Left lobe of liver (tissue), 2 donors: Measurements from ENCODE around the gene ADCK1. TPM values are rescaled to one million over a fixed set of nuclear protein-coding genes. Genes with fewer than 3 reads are reported as not detected.
"Not testable (repeated sequence)": the region's sequence is repeated elsewhere in the genome, so short reads cannot be mapped to it uniquely, and the experiment has no call there.

Experiments
- ATAC-seq: fragments of 200-7000 bp; cut with Tn5 transposase; one replicate; pipeline ENCODE4 v1.9.1; 2020; ENCODE audit warnings: mild to moderate bottlenecking, moderate library complexity
- DNase-seq: peaks from one replicate; pipeline ENCODE4 v3.0.0-alpha.2; 2020; ENCODE audit warnings: low spot score
- total RNA-seq: library from RNA; stranded (reverse); gene quantifications from one replicate; pipeline ENCODE4 v1.2.1, GENCODE V29; 2021
- donor health status: DM: no; HTN: no; CAD: no; lungs with moderate emphysema.
- donor health status: DM: no; HTN: yes; CAD: no.

The ADCK1 gene
- total RNA-seq, 1 donor from 2014 or later: 5.0 TPM

DNA sequence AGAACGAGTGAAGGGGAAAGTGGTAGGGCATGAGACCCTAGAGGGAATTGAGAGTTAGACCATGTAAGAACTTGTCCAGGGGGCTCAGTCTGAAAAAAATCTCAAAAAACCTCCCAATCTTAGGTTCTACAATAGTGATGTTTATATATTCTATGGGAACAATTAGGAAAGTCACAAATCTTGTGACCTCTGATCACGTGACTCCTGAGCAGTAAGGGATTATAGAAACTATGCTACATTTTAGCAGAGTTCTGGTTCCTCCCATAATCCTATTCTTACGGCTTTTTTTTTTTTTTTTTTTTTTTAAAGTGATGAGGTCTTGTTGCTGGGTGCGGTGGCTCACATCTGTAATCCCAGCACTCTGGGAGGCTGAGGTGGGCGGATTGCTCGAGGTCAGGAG lies 5.8 kb downstream of the ADCK1 start:
- ATAC-seq: no peak
- no peak for DNase-seq

DNA sequence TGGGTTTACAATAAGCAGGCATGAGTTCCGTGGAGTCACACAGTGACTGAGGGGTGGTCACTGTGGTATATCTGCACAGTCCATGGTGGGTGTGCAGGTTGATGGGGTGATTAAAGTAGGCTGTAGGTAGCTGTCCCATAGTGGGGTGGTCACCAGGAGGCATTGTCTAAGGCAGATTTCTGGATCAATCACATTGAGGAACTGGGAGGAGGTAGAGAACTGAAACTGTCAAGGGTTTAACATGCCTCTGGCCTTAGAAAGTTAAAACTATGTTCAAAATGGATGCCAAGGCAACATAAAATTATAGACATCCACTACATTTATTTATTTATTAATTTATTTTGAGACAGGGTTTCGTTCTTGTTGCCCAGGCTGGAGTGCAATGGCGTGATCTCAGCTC lies 8.3 kb downstream of the ADCK1 start:
- no peak for DNase-seq
- no peak for ATAC-seq

DNA sequence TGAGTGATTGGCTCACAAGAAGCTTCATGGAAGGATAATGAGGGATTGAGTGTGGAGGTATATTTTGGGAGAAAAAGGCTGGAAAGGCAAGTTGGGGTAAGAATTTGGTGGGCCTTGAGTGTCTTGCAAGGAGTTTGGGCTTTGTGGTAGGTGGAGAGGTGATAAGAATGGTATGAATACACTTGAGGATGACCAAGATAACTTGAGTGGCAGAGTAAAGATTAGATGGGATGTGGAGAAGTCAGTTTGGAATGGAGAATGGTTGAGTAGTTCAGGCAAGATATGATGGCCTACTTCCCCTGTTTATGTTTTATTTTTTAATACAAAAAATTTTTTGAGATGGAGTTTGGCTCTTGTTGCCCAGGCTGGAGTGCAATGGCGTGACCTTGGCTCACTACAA lies 9.1 kb downstream of the ADCK1 start:
- no peak for DNase-seq
- ATAC-seq: no peak

DNA sequence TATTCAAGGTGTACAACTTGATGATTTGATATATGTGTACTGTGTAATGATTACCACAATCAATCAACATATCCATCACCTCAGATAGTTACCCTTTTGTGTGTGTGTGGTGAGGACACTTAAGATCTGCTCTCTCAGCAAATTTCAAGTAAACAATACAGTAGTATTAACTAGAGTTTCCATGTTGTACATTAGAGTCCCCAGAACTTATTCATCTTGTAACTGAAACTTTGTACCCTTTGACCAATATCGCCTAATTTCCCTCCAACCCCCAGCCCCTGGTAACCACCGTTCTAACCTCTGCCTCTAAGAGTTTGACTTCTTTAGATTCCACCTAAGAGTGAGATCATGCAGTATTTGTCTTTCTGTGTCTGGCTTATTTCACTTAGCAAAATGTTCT lies 12.1 kb downstream of the ADCK1 start:
- ATAC-seq (no peak), DNase-seq (no peak)

DNA sequence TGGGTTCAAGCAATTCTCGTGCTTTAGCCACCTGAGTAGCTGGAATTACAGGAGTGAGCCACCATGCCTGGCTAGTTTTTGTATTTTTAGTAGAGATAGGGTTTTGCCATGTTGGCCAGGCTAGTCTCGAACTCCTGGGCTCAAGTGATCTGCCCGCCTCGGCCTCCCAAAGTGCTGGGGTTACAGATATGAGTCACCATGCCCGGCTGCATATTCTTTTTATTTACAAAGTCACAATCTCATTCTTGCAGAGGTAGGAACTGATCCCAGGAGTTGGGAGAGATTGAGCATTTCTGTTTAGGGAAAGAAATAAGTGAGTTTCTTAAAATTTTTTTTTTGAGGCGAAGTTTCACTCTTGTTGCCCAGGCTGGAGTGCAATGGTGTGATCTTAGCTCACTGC lies 12.8 kb downstream of the ADCK1 start:
- not testable (repeated sequence) for ATAC-seq, DNase-seq

DNA sequence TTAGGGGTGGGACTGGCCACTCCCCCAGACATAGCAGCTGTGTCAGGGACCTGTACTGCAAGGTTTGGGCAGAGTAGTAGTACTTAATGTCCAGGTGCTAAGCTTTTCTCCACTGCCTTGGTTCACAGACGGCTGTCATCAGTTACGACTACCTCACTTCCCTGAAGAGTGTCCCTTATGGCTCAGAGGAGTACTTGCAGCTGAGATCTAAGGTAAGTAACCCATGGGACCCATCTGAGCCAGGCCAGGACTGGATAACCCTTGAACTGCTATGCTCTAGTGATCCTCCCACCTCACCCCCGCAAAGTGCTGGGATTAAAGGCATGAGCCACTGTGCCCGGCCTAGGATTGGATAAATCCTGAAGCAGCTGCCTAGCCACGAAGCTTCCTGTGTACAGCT lies 22.4 kb downstream of the ADCK1 start:
- ATAC-seq: no peak

DNA sequence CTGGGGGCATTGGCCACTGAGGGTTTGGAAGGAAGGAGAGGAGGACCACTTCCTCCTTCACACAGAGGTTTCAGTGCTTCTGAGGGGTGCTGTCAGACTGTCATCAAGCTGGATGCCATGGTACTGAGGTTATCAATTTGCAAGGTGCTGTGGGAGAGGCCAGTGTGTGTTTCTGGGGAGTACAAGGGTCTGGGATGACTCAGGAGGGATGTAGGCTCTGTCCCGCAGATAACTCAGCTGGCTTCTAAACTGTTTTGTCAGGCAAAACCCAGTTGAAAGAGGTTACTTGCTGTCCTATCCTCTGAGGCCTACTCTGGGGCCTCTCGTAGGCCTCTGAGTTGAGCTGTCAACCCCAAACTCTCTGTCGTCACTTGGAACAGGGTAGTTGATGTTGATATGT lies 22.8 kb downstream of the ADCK1 start:
- ATAC-seq (no peak), DNase-seq (no peak)

More for the DNA sequence above, 22.4 kb downstream of the ADCK1 start:
- DNase-seq: no peak

DNA sequence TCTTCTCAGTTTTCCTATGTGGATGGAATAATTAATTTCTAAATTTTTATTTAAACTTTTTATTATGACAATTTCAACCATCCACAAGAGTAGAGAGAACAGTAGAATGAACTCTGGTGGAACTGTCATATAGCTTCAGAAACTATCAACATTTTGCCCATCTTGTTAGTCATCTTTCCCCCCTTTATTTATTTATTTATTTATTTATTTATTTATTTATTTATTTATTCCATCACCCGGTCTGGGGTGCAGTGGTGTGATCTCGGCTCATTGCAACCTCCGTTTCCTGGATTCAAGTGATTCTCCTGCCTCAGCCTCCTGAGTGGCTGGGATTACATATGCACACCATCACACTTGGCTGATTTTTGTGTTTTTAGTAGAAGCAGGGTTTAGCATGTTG lies 23.5 kb downstream of the ADCK1 start:
- no peak for ATAC-seq
- no peak for DNase-seq

DNA sequence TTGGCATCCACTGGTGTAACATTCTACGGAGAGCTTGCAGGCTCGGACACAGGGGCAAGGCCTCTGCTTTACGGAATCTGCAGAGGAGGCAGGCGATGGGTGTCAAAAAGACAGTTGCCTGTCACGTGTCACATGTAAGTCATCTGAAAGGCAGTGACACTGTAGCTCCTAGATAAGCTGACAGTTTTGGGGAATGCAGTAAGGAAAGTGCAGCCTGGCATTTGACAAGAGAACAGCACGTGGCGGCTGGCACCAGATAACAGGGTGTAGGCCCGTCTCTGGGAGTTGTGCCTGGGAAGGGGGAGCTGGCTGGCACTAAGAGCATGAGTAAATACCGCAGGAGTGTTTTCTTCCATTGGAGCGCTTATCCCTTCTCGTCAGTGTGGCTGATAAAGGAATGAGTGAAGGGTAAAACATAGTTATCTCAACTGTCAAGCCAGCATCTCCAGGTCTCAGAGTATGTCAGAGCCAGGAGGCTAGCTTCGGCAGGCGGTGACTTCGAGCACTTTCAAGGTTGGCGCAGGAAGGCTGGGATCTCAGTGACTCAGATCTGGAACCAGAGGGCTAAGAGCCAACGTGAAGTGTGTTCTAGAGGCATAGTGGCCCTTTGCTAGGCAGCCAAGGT lies 26.1 kb downstream of the ADCK1 start:
- ATAC-seq: no peak
- no peak for DNase-seq

DNA sequence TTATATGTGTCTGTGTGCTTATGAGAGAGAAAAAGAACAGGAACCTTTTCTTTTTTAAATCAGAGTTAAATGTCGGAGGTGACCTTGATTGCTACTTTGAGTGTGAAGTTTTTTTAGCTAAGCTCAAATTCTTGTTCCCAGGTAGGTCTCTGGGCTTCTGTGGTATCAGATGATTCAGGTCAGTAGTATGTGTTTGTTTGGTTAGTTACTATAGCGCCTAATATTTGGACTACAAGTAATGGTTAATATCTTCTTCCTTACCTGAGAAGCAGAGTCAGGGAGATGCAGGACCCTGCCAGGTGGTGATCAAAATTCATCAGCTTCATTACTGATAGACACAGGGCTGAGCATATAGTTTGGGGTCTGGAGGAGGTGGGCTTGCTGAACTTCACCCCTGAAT lies 30.8 kb downstream of the ADCK1 start:
- ATAC-seq (no peak), DNase-seq (no peak)

DNA sequence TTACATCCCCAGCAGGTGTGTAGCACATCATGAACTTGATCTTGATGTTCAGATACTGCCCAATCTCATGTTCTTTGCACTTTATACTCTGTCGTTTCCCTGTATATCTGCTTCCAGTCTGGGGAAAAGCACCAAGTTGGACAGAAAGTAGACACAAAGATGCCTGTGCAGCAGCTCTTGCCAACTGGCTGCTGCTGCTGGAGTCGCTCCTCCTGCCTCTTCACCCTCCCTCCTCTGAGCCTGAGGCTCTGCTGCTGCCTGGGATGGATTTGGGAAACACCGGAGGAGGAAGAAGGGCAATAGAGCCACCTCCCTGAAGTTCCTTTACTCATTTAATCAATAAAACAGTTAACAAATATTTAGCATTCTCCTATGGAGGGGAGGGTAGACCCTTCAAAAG lies 32.4 kb downstream of the ADCK1 start:
- no peak for DNase-seq
- no peak for ATAC-seq

DNA sequence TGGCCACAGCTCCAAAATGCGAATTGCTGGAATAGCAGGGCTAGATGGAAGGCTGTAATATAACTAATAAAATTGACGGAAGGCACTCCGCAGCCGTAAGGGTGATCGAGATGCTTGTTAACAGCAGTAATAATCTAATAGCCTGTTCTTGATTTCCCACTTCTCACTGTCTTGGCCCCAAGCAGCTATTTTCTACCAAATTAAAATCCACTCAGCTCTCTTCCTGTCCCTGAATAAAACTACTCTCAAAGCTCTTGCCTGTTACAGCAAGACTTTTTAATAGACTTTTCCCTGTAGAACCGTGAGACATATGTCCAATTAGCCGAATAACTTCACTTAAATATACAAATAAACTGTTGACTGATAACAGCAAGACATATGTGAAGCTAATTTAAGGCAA lies 38.0 kb downstream of the ADCK1 start:
- no peak for DNase-seq
- no peak for ATAC-seq

DNA sequence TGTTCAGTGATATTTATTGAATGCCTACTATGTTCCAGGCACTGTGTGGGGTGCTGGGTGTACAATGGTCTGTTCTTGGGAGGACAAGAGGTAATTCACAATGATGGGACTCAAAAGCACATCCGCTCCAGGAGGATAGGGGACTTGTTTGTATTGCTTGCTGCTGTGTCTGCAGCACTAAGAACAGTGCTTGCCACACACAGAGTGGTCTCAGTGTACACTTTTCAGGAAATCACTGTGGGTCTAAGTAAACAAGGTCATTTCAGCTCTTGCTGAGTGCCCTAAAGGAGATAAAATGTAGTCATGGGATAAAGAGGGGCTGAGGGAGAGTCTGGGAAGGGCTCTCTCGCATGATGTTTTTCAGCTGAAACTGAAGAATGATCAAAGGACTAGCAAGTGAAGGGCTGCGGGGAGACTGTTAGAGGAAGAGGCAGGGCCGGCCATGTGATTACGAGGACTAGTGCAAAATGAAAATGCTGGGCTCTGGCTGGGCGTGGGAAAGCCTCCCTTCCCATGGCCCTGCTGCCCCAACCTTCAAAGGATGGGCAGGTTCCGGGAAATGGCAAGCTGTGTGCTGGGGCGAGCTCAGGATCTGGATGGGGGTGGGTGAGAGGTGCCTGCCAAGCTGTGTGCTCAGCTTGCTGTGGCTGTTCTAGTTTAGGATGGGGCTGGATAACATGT lies 39.1 kb downstream of the ADCK1 start:
- ATAC-seq: no peak

DNA sequence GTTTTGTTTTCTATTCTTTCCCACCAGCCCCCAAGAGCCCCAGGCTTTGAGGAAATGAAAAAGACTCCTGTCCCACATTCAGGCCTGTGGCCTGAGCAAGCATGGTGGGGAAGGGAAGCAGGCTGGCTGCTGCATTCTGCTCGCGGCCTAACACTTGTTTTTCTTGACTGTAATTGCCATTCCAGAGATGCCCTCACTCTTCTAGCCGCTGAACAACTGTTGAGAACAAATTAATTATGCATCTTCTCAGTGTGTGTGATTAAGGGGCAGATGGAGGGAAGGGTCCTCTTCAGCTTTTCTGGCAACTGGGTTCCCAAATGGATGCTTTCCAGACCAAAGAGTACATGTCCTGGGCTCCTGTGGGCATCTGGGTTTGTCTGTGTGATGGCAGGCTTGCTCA lies 43.3 kb downstream of the ADCK1 start:
- ATAC-seq: no peak
- DNase-seq: no peak

More for the DNA sequence above, 39.1 kb downstream of the ADCK1 start:
- no peak for DNase-seq

DNA sequence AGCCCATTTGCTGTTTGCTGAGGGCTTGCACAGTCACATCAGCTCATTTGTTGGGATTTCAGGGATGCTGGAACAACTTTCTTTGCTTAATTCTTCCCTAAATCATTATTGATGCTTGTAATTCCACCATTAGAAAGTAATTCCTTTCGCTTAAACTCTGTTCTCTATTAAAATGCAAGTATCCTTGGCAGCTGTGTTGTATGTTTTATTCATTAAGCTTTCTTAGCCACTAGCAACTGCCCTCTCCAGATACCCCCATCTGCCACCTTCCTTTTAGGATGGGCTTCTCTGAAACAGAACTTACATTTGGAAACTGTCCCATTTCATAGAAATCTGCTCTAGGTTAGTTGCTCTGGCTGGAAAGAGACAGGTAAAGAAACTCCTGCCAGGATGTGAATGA lies 43.7 kb downstream of the ADCK1 start:
- no peak for ATAC-seq
- no peak for DNase-seq

DNA sequence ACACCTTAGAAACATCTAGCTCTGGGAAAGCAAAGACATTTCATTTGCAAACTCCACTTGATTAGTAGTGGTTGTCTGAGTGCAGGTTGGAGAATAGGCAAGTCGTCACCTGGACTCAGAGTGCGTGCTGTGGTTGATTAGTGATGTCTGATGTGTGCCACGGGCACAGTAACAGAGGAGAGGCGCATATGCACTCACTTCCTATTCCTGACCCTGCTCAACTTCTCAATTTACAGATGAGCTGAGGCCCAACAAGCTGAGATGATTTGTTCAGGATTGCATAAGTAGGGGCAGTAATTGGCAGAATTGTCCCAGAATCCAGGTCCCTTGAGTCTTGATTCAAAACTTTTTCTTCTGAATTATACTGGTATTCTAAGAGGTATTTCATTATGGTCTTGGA lies 44.9 kb downstream of the ADCK1 start:
- DNase-seq: no peak
- no peak for ATAC-seq

DNA sequence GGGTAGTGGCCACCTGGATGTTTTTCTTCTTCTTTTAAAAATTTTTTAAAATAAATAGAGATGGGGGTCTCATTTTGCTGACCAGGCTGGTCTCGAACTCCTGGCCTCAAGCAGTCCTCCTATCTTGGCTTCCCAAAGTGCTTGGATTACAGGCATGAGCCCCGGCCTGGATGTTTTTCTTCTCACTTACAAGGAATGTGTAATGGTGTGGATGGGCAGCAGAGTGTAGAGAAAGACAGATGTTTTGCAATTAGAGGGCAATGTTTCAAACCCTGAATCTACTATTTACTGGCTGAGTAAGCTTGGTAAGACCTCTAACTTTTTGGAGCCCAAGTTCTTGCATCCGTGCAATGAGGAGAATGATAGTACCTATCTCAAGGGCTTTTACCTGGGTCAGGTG lies 48.1 kb downstream of the ADCK1 start:
- ATAC-seq (peak; percentile 31), DNase-seq (no peak)

DNA sequence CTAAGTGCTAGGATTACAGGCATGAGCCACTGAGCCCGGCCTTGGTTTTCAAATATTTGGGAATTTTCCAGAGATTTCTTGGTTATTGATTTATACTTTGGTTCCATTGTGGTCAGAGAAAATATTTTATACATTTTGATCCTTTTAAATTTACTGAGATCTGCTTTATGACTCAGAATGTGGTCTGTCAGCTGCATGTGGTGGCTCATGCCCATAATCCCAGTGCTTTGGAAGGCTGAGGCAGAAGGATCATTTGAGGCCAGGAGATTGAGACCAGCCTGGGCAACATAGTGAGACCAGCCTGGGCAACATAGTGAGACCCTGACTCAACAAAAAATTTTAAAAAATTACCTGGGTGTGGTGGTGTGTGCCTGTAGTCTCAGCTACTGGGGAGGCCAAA lies 49.8 kb downstream of the ADCK1 start:
- ATAC-seq (no peak), DNase-seq (no peak)

DNA sequence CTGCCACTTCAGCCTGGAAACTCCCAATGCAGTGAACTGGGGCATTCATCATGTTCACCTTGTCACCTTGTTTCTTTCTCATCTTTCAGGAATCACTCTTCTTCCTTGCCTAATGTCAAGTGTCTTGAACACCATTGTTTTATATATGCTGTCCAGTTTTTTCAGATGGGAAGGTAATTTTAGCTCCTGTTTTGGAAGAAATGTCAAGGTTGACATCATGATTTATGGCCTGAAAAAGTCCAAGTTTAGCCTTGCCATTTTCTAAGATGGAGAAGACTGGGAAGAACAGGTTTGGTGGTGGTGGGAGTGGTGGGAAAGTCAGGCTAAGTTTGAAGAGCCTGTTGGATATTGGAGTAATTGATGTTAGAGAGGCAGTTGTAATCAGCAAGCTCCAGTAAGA lies 54.0 kb downstream of the ADCK1 start:
- ATAC-seq: no peak
- no peak for DNase-seq

DNA sequence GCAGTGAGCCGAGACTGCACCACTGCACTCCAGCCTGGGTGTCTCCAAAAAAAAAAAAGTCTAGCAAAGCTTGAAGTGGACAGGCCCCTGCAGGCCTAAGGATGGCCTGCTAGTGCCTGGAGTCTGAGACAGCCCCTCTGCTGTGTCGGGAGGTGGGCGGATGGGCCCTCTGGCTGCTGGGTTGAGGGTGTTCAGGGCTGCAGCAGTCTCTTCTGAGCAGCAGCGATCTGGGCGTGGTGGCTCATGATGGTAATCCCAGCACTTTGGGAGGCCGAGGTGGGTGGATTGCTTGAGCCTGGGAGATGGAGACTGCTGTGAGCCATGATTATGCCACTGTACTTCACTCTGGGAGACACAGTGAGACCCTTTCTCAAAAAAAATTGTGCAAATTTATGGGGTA lies 57.0 kb downstream of the ADCK1 start:
- DNase-seq: no peak
- no peak for ATAC-seq

DNA sequence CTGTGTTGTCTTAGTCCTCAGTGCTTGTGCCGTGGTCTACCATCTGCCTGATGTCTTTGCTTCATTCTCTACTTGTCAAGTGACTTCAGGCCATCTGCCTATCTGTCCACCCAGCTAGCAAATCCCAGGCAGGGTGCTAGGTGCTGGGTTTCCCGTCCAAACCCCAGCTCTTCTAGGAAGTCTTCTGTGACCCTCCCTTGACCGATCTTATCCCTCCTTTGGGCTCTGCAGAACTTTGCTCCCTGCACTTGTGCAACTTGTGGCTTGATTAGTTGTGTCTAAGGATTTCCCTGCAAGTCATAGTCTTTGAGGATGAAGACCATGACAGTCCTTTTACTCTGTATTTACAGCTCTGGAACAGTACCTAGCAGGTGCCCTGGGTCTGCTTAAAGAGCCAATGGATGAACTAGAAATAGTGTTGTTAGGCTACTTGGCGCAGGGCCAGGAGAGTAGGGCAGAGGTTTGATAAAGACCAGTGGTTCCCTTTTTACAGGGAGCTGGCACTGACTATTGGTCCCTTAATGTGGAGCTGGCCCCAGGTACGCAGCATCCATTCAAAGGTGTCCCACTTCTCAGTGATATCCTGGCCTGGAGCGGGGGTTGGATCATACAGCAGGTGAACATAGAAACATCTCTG lies 60.1 kb downstream of the ADCK1 start:
- ATAC-seq (peak; percentile 11), DNase-seq (no peak)

DNA sequence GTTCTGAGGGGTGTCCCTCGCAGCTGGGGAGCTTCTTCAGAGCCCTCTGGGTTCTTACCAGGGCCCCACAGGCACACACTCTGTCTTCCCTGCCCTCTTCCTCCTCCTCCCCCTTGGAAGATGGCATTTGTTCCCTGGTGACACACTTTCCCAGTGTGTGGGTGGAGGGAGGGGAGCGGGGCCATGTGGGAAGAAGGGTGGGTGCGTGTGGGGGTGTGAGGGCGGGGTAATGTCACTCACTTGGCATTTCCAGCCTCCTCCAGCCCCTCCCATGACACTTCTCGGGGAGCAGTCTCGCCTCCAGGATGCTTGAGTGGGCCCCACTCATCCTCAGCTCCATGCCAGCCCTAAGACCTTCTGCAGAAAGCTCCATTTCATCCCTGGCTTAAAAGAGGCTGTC lies 61.3 kb downstream of the ADCK1 start:
- ATAC-seq (no peak), DNase-seq (no peak)
